Transverse colon (tissue), 4 donors: Measurements from ENCODE around the gene CCDC85C. TPM values are rescaled to one million over a fixed set of nuclear protein-coding genes. Genes with fewer than 3 reads are reported as not detected.

ENCODE experiments used
- DNase-seq: peaks from one replicate; pipeline ENCODE4 v3.0.0-alpha.2; 2019
- H3K27ac ChIP-seq, 4 donors: fragments of 200-600 bp; sonication (generic); 2 replicates each; pipeline ENCODE4 v1.5.1; 2016 to 2018; ENCODE audit warnings: inconsistent platforms in 4 of 4
- H3K27me3 ChIP-seq: fragments of 200-600 bp; sonication (generic); 2 replicates; pipeline ENCODE4 v1.5.1; 2017; ENCODE audit warnings: inconsistent platforms
- H3K36me3 ChIP-seq, 4 donors: fragments of 200-600 bp; sonication (generic); 2 replicates each; pipeline ENCODE4 v1.5.1; 2017 to 2019; ENCODE audit warnings: inconsistent platforms in 4 of 4
- H3K4me1 ChIP-seq, 4 donors: fragments of 200-600 bp; sonication (generic); 2 replicates each; pipeline ENCODE4 v1.5.1; 2017 to 2020; ENCODE audit warnings: inconsistent platforms in 4 of 4
- H3K4me3 ChIP-seq, 4 donors: fragments of 200-600 bp; sonication (generic); 1 replicate in 1 of 4; 2 replicates in 3 of 4; pipeline versions ENCODE4 v1.5.1 to v1.6.1; 2017 to 2019; ENCODE audit warnings: inconsistent platforms in 4 of 4
- H3K9me3 ChIP-seq, 2 donors: fragments of 200-600 bp; sonication (generic); 2 replicates each; pipeline ENCODE4 v1.5.1; 2017 to 2019; ENCODE audit warnings: inconsistent platforms in 2 of 2
- CTCF ChIP-seq, 5 experiments: fragments of 200-600 bp in 3 of 5; fragments of 450-650 bp in 2 of 5; sonication (generic) in 3 of 5; IDR thresholded peaks; 1 replicate in 2 of 5; 2 replicates in 3 of 5; pipeline ENCODE4 v1.5.1; 2016 to 2017; ENCODE audit warnings: antibody characterized with exemption in 5 of 5, inconsistent platforms in 3 of 5, mild to moderate bottlenecking in 2 of 5, moderate library complexity in 1 of 5
- EP300 ChIP-seq: sonication (generic); formaldehyde crosslinking; IDR thresholded peaks from one replicate; pipeline ENCODE4 v1.6.1; 2017; ENCODE audit warnings: antibody characterized with exemption, low read depth
- POLR2A ChIP-seq: fragments of 450-650 bp; IDR thresholded peaks from one replicate; pipeline ENCODE4 v1.6.1; 2016; ENCODE audit warnings: antibody characterized with exemption, mild to moderate bottlenecking, moderate library complexity
- POLR2AphosphoS5 ChIP-seq, 3 donors: sonication (generic); formaldehyde crosslinking; IDR thresholded peaks; one replicate each; pipeline ENCODE4 v1.6.1; 2016; ENCODE audit warnings: antibody characterized with exemption in 3 of 3
- WGBS, 2 donors: methylation state at CpG; one replicate each; pipeline ENCODE4 v1.1.5; 2018; ENCODE audit warnings: low coverage in 1 of 2; 5-methylcytosine and 5-hydroxymethylcytosine counted together
- in situ Hi-C, 4 donors: fragments of 200-750 bp; cut with MboI; loops; one replicate each; pipeline versions ENCODE4 v1.15.0 to v1.15.1; 2017; ENCODE audit warnings: low sequenced_read_pairs in 3 of 4, low pct_ligation_motif_present in 1 of 4, low pct_unique_long_range_greater_than_20kb in 1 of 4
- intact Hi-C: fragments of 100-400 bp; cut with DNase I; formaldehyde crosslinking; loops from one replicate; pipeline ENCODE4 v1.15.1; 2023; ENCODE audit warnings: low total_unique reads
- small RNA-seq, 4 donors: library from RNA; depleted of rRNA; stranded (forward); fragments of <200 nt; gene quantifications; one replicate each; pipeline ENCODE3, GENCODE V24; 2016
- total RNA-seq, 4 donors: library from RNA; depleted of rRNA; stranded (reverse); fragments of >200 nt; gene quantifications; one replicate each; pipeline ENCODE4 v1.1.0, GENCODE V29; 2016

CCDC85C gene
- total RNA-seq, 4 donors from 2014 or later = 19.3 to 55.4 (median 45.7) TPM

GRCh38 chr14:99451234-99451633 is 152.8 kb downstream of the CCDC85C start:
- DNase-seq = no peak
- no peak for TF ChIP-seq CTCF (IDR thresholded peaks at IDR 0.05)
- no peak for TF ChIP-seq POLR2AphosphoS5 (IDR thresholded peaks at IDR 0.05)
- no peak for TF ChIP-seq POLR2A
- TF ChIP-seq EP300 = no peak
- intact Hi-C loops = no loop called here
- Histone ChIP-seq H3K27me3 (no peaks in the 10 kb centered on the region), H3K36me3 (peaks cover 0 to 13% (median 6%) of the 10 kb centered on the region in 4 donors), H3K4me3 (no peak overlapping the region), H3K9me3 (no peaks in the 10 kb centered on the region), H3K4me1 (peaks cover 0 to 11% (median 4%) of the 10 kb centered on the region in 4 donors), H3K27ac (no peak overlapping the region)
- WGBS, 2 donors = 96 to 98% methylated on average over 5 of the region's 5 CpGs
- in situ Hi-C loops = no loop called here

- Histone ChIP-seq H3K27ac (no peak overlapping the region), H3K36me3 (peaks cover 0 to 6% (median 2%) of the 10 kb centered on the region in 4 donors), H3K27me3 (no peaks in the 10 kb centered on the region), H3K4me3 (no peak overlapping the region), H3K9me3 (no peaks in the 10 kb centered on the region), H3K4me1 (peaks cover 0 to 11% (median 4%) of the 10 kb centered on the region in 4 donors)
- no peak for TF ChIP-seq POLR2A
- TF ChIP-seq POLR2AphosphoS5 (IDR thresholded peaks at IDR 0.05) = no peak
- no peak for TF ChIP-seq EP300
- no peak for TF ChIP-seq CTCF (IDR thresholded peaks at IDR 0.05)
- DNase-seq = no peak
- in situ Hi-C loops = no loop called here
- 86 to 100% methylated on average over 1 to 3 of the region's 3 CpGs for WGBS, 2 donors
- intact Hi-C loops = no loop called here
Observed at GRCh38 chr14:99450266-99450665, 153.7 kb downstream of the CCDC85C start.

Small RNA genes within 50 kb of the gene (small RNA-seq; reads per million reads assigned to genes)
- 0 reads per million in 4 donors for gene RF00019

Other genes with a start within 250 kb of the CCDC85C start
- gene SETD3, start 123.3 kb downstream of the CCDC85C start, total RNA-seq = 100 to 1,000 TPM in 1 of 4 donors, 10 to 100 TPM in 3; 50.1 to 224 (median 68.8) TPM
- gene CCNK, start 122.8 kb downstream of the CCDC85C start, total RNA-seq = 10 to 100 TPM; 14.5 to 42.6 (median 31.3) TPM
- gene HHIPL1, start 40.9 kb upstream of the CCDC85C start, total RNA-seq = 10 to 100 TPM in 1 of 4 donors, under 1 TPM in 3; 0.40 to 31.0 (median 0.87) TPM
- under 1 TPM; 0.27 to 0.75 (median 0.52) TPM for gene CYP46A1, start 80.1 kb upstream of the CCDC85C start, total RNA-seq
- gene EML1, start 189.2 kb upstream of the CCDC85C start, total RNA-seq = 10 to 100 TPM; 16.8 to 59.5 (median 21.9) TPM